HG03175 (cell line): ENCODE measurements around the gene UBA5.

Experiments used
- ATAC-seq: cut with Tn5 transposase; IDR thresholded peaks from one replicate; pipeline ENCODE4 v1.9.1; 2021; ENCODE audit warnings: mild to moderate bottlenecking, moderate library complexity; ENCODE audit not compliant: unreplicated experiment

The UBA5 gene

GRCh38 chr3:132652640-132653270, 7.4 kb upstream of the UBA5 start:
- ATAC-seq, result no peak

GRCh38 chr3:132654190-132654589, 5.9 kb upstream of the UBA5 start:
- no peak for ATAC-seq

- no peak for ATAC-seq
These were observed 5.4 kb upstream of the UBA5 start for GRCh38 chr3:132654721-132655120.

- ATAC-seq, result no peak
These were observed 4.7 kb upstream of the UBA5 start for GRCh38 chr3:132655471-132655870.

- ATAC-seq, result no peak
These were observed 2.0 kb upstream of the UBA5 start for GRCh38 chr3:132657869-132658747.

GRCh38 chr3:132659000-132659364, 1.1 kb upstream of the UBA5 start:
- no peak for ATAC-seq

GRCh38 chr3:132659365-132660051, 621 bp upstream of the UBA5 start, which contains the start of gene ACAD11:
Gene ACAD11, minus strand, starts transcription at chr3:132659809. Its CDS starts 58 bp downstream, at chr3:132659751.
- peak; percentile 59 for ATAC-seq

GRCh38 chr3:132660811-132661070, 612 bp downstream of the UBA5 start:
- no peak for ATAC-seq

- no peak for ATAC-seq
These were observed 972 bp downstream of the UBA5 start for GRCh38 chr3:132661101-132661500.

GRCh38 chr3:132662212-132662611, 2.1 kb downstream of the UBA5 start:
- no peak for ATAC-seq

GRCh38 chr3:132665230-132665745, 5.2 kb downstream of the UBA5 start:
- no peak for ATAC-seq

GRCh38 chr3:132669256-132669777, 9.2 kb downstream of the UBA5 start:
- no peak for ATAC-seq

- ATAC-seq, result no peak
These were observed 15.3 kb downstream of the UBA5 start for GRCh38 chr3:132675408-132675807.

- no peak for ATAC-seq
These were observed 19.8 kb downstream of the UBA5 start for GRCh38 chr3:132679911-132680310.

GRCh38 chr3:132681421-132681820, 21.3 kb downstream of the UBA5 start:
- no peak for ATAC-seq

GRCh38 chr3:132682201-132682600, 22.1 kb downstream of the UBA5 start:
- ATAC-seq, result no peak

- no peak for ATAC-seq
These were observed 29.9 kb downstream of the UBA5 start for GRCh38 chr3:132690040-132690439.

- no peak for ATAC-seq
These were observed 34.9 kb downstream of the UBA5 start for GRCh38 chr3:132694991-132695390.

- ATAC-seq, result no peak
These were observed 35.3 kb downstream of the UBA5 start for GRCh38 chr3:132695422-132695821.

GRCh38 chr3:132703733-132704132, 43.6 kb downstream of the UBA5 start:
- no peak for ATAC-seq

GRCh38 chr3:132709761-132710160, 49.6 kb downstream of the UBA5 start:
- no peak for ATAC-seq

- ATAC-seq, result no peak
These were observed 50.2 kb downstream of the UBA5 start for GRCh38 chr3:132710311-132710710.
